Measurements from ENCODE around the gene ADSS1. TPM values are rescaled to one million over a fixed set of nuclear protein-coding genes. Genes with fewer than 3 reads are reported as not detected.

ADSS1 gene
- total RNA-seq, 1 donor: 4.3 TPM

DNA sequence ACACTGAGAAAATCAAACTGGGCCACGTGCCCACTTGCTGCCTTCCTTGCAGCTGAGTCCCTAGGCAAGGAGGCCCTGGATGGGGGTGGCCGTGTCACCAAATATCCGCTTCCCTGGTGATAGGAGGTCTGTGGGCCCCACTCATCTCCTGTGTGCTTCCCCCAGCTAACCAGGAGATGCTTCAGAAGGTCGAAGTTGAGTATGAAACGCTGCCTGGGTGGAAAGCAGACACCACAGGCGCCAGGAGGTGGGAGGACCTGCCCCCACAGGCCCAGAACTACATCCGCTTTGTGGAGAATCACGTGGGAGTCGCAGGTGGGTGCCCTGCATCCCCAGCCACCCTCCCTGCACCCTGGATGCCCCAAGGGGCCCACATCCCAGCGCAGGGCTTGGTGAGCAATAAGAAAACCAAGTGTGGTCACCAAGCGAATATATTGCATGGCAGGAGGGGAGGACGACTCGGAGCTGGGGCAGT, 22.1 kb downstream of the ADSS1 start:
- Histone ChIP-seq H3K4me1 (ENCODE audit: insufficient read depth, low read length) (peaks cover 32% of the 10 kb centered on the region), H3K9me3 (ENCODE audit: low read depth, low read length) (no peaks in the 10 kb centered on the region), H3K27ac (ENCODE audit: low read depth, low read length) (no peak overlapping the region), H3K4me2 (ENCODE audit: insufficient read depth, low read length) (no peak overlapping the region), H3K4me3 (ENCODE audit: insufficient read depth, low read length) (no peak overlapping the region), H4K20me1 (ENCODE audit: insufficient read depth, low read length) (no peaks in the 10 kb centered on the region), H2AFZ (ENCODE audit: low read length) (no peak overlapping the region), H3K79me2 (ENCODE audit: insufficient read depth, low read length) (no peaks in the 10 kb centered on the region), H3K27me3 (ENCODE audit: insufficient read depth, low read length) (no peaks in the 10 kb centered on the region), H3K36me3 (ENCODE audit: insufficient read depth, low read length) (no peaks in the 10 kb centered on the region)
- TF ChIP-seq CTCF (IDR thresholded peaks at IDR 0.05; ENCODE audit: extremely low read depth, low read depth, low read length): no peak
- DNase-seq (ENCODE audit: insufficient read length, low spot score, missing footprints): peak; percentile 47

DNA sequence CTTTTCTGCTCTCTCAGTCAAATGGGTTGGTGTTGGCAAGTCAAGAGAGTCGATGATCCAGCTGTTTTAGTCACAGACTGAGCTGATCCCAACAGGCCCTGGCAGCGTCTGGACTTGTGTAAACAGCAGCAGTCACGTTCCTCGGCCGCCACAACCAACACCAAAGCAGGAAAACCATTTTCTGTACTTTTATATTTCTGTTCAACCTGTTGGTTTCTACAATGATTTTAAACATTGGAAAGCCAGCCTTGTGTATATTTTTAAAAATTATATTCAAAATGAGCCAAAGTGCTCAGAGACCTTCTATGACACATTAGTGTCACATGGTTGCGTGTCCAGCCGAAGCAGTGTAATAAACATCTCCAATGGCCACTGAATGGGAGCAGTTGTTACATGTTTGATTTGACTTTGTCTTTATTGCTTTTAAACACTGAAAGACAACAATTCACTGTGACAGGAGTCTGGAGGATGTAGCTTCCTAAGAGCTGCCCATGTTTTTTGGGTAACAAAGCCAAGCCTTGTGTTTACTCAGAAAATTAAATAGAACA, 23.0 kb downstream of the ADSS1 start:
- peak; percentile 69 for DNase-seq (ENCODE audit: insufficient read length, low spot score, missing footprints)
- TF ChIP-seq CTCF (IDR thresholded peaks at IDR 0.05; ENCODE audit: extremely low read depth, low read depth, low read length): no peak
- Histone ChIP-seq H4K20me1 (ENCODE audit: insufficient read depth, low read length) (no peaks in the 10 kb centered on the region), H2AFZ (ENCODE audit: low read length) (peak overlapping the region; percentile 41), H3K9me3 (ENCODE audit: low read depth, low read length) (no peaks in the 10 kb centered on the region), H3K36me3 (ENCODE audit: insufficient read depth, low read length) (no peaks in the 10 kb centered on the region), H3K27me3 (ENCODE audit: insufficient read depth, low read length) (no peaks in the 10 kb centered on the region), H3K27ac (ENCODE audit: low read depth, low read length) (no peak overlapping the region), H3K79me2 (ENCODE audit: insufficient read depth, low read length) (no peaks in the 10 kb centered on the region), H3K4me1 (ENCODE audit: insufficient read depth, low read length) (peaks cover 32% of the 10 kb centered on the region), H3K4me3 (ENCODE audit: insufficient read depth, low read length) (no peak overlapping the region), H3K4me2 (ENCODE audit: insufficient read depth, low read length) (peak overlapping the region; percentile 16)

- Histone ChIP-seq H3K79me2 (ENCODE audit: insufficient read depth, low read length) (no peaks in the 10 kb centered on the region), H3K27ac (ENCODE audit: low read depth, low read length) (no peak overlapping the region), H2AFZ (ENCODE audit: low read length) (no peak overlapping the region), H3K4me2 (ENCODE audit: insufficient read depth, low read length) (no peak overlapping the region), H3K36me3 (ENCODE audit: insufficient read depth, low read length) (no peaks in the 10 kb centered on the region), H4K20me1 (ENCODE audit: insufficient read depth, low read length) (no peaks in the 10 kb centered on the region), H3K4me3 (ENCODE audit: insufficient read depth, low read length) (no peak overlapping the region), H3K9me3 (ENCODE audit: low read depth, low read length) (no peaks in the 10 kb centered on the region), H3K4me1 (ENCODE audit: insufficient read depth, low read length) (peaks cover 32% of the 10 kb centered on the region), H3K27me3 (ENCODE audit: insufficient read depth, low read length) (no peaks in the 10 kb centered on the region)
- peak; percentile 69 for DNase-seq (ENCODE audit: insufficient read length, low spot score, missing footprints)
- TF ChIP-seq CTCF (IDR thresholded peaks at IDR 0.05; ENCODE audit: extremely low read depth, low read depth, low read length): no peak
These were observed 23.8 kb downstream of the ADSS1 start for GRCh38 chr14:104747876-104748275.

DNA sequence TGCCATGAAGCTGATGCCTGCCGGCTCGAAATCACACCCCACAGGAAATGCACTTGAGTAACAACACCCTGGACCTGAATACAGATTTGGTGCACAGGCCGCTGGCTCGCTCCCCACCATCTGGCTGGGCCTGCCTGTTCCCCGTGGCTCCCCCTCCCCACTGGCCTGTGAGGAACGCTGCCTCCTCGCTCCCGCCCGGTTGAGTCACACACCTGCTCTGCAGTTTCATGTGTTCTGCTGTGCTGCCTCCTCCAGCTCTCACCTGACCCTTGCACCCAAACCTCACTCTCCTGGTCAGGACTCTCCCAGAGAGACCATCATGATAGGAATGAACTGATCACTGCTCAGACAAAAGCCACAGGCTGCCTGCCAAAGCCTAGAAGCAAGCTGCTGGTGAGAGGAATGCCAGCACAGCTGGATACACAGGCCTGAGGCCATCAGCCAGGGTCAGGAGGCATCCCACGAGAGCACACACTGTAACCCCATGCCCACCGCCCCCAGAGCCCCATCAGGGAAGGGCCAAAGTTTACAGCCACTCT, 25.2 kb downstream of the ADSS1 start:
- Histone ChIP-seq H3K4me3 (ENCODE audit: insufficient read depth, low read length) (no peak overlapping the region), H3K9me3 (ENCODE audit: low read depth, low read length) (no peaks in the 10 kb centered on the region), H3K4me2 (ENCODE audit: insufficient read depth, low read length) (no peak overlapping the region), H3K36me3 (ENCODE audit: insufficient read depth, low read length) (no peaks in the 10 kb centered on the region), H4K20me1 (ENCODE audit: insufficient read depth, low read length) (peaks cover 6% of the 10 kb centered on the region), H3K27ac (ENCODE audit: low read depth, low read length) (no peak overlapping the region), H3K4me1 (ENCODE audit: insufficient read depth, low read length) (peaks cover 36% of the 10 kb centered on the region), H3K79me2 (ENCODE audit: insufficient read depth, low read length) (peaks cover 13% of the 10 kb centered on the region), H3K27me3 (ENCODE audit: insufficient read depth, low read length) (no peaks in the 10 kb centered on the region), H2AFZ (ENCODE audit: low read length) (no peak overlapping the region)
- DNase-seq (ENCODE audit: insufficient read length, low spot score, missing footprints): peak; percentile 94
- no peak for TF ChIP-seq CTCF (IDR thresholded peaks at IDR 0.05; ENCODE audit: extremely low read depth, low read depth, low read length)
